ENCODE measurements around the gene PSMD13.
"Not testable (repeated sequence)": the region's sequence is repeated elsewhere in the genome, so short reads cannot be mapped to it uniquely, and the experiment has no call there.

The PSMD13 gene

GRCh38 chr11:216081-216974 is 20.4 kb upstream of the PSMD13 start:
- in situ Hi-C loops (cut with MboI; ENCODE audit: low sequenced_read_pairs), result no loop called here

- in situ Hi-C loops (cut with MboI; ENCODE audit: low sequenced_read_pairs), result no loop called here
These were observed 19.1 kb upstream of the PSMD13 start for GRCh38 chr11:217704-218103.

GRCh38 chr11:218815-219593 is 17.8 kb upstream of the PSMD13 start:
- in situ Hi-C loops (cut with MboI; ENCODE audit: low sequenced_read_pairs), result no loop called here

- in situ Hi-C loops (cut with MboI; ENCODE audit: low sequenced_read_pairs), result not testable (repeated sequence)
These were observed 16.0 kb upstream of the PSMD13 start for GRCh38 chr11:220641-221215.

- in situ Hi-C loops (cut with MboI; ENCODE audit: low sequenced_read_pairs), result no loop called here
These were observed 15.2 kb upstream of the PSMD13 start for GRCh38 chr11:221539-221938.

GRCh38 chr11:221998-222789 is 14.6 kb upstream of the PSMD13 start:
- in situ Hi-C loops (cut with MboI; ENCODE audit: low sequenced_read_pairs), result no loop called here

- in situ Hi-C loops (cut with MboI; ENCODE audit: low sequenced_read_pairs), result no loop called here
These were observed 13.6 kb upstream of the PSMD13 start for GRCh38 chr11:223026-223789.

GRCh38 chr11:223884-224283 is 12.9 kb upstream of the PSMD13 start:
- in situ Hi-C loops (cut with MboI; ENCODE audit: low sequenced_read_pairs), result no loop called here

GRCh38 chr11:224424-224823 is 12.4 kb upstream of the PSMD13 start:
- in situ Hi-C loops (cut with MboI; ENCODE audit: low sequenced_read_pairs), result no loop called here

- in situ Hi-C loops (cut with MboI; ENCODE audit: low sequenced_read_pairs), result no loop called here
These were observed 10.9 kb upstream of the PSMD13 start for GRCh38 chr11:225734-226453.

- in situ Hi-C loops (cut with MboI; ENCODE audit: low sequenced_read_pairs), result no loop called here
These were observed 8.9 kb upstream of the PSMD13 start for GRCh38 chr11:227824-228379.

- in situ Hi-C loops (cut with MboI; ENCODE audit: low sequenced_read_pairs), result no loop called here
These were observed 6.3 kb upstream of the PSMD13 start for GRCh38 chr11:230431-230830.

GRCh38 chr11:232783-233565 is 3.8 kb upstream of the PSMD13 start:
- in situ Hi-C loops (cut with MboI; ENCODE audit: low sequenced_read_pairs), result no loop called here

GRCh38 chr11:235180-235579 is 1.6 kb upstream of the PSMD13 start:
- in situ Hi-C loops (cut with MboI; ENCODE audit: low sequenced_read_pairs), result no loop called here

- in situ Hi-C loops (cut with MboI; ENCODE audit: low sequenced_read_pairs), result no loop called here
These were observed 1.2 kb upstream of the PSMD13 start for GRCh38 chr11:235609-235996.

GRCh38 chr11:235997-236773 is 591 bp upstream of the PSMD13 start, which contains the start of gene SIRT3:
Gene SIRT3, minus strand, starts transcription at chr11:236342. Its CDS starts 14 bp downstream, at chr11:236328.
- in situ Hi-C loops (cut with MboI; ENCODE audit: low sequenced_read_pairs), result no loop called here

- in situ Hi-C loops (cut with MboI; ENCODE audit: low sequenced_read_pairs), result not testable (repeated sequence)
These were observed 1.6 kb downstream of the PSMD13 start for GRCh38 chr11:238346-238745.

GRCh38 chr11:240315-240714 is 3.5 kb downstream of the PSMD13 start:
- in situ Hi-C loops (cut with MboI; ENCODE audit: low sequenced_read_pairs), result no loop called here

Measured in HL-60/S4 (cell line).